GM19023 (cell line): Measurements from ENCODE around the gene MBD3L1.

Source experiments
- ATAC-seq: cut with Tn5 transposase; IDR thresholded peaks from one replicate; pipeline ENCODE4 v1.9.1; 2021; ENCODE audit warnings: mild to moderate bottlenecking, moderate library complexity; ENCODE audit not compliant: unreplicated experiment

MBD3L1 gene

GRCh38 chr19:8880868-8881488 lies 48.8 kb downstream of the MBD3L1 start:
- no peak for ATAC-seq

- ATAC-seq, result no peak
These were observed 49.3 kb downstream of the MBD3L1 start for GRCh38 chr19:8881512-8881911.

- no peak for ATAC-seq
These were observed 52.2 kb downstream of the MBD3L1 start for GRCh38 chr19:8884416-8884815.

- no peak for ATAC-seq
These were observed 55.2 kb downstream of the MBD3L1 start for GRCh38 chr19:8887364-8887763.

- ATAC-seq, result no peak
These were observed 58.1 kb downstream of the MBD3L1 start for GRCh38 chr19:8890260-8890659.
